H1 (cell line): Measurements from ENCODE around the gene RAD23B. TPM values are rescaled to one million over a fixed set of nuclear protein-coding genes. Genes with fewer than 3 reads are reported as not detected.
A peak's percentile ranks its signal among the peaks of the same experiment; 100 is the strongest.

Experiments
- CTCF ChIA-PET: fragments of 300-600 bp; sonication (Branson Sonifier 250); formaldehyde crosslinking; loops from one replicate; lab custom pipeline; 2021; ENCODE audit not compliant: partially characterized antibody; lab: Charles Lee
- POLR2A ChIA-PET: fragments of 300-600 bp; sonication (Branson Sonifier 250); formaldehyde crosslinking; loops from one replicate; lab custom pipeline; 2021; ENCODE audit warnings: inconsistent platforms; ENCODE audit not compliant: partially characterized antibody; lab: Charles Lee
- DNase-seq, 2 experiments: peaks; one replicate each; pipeline versions ENCODE4 v3.0.0 to v3.0.0-alpha.2; 2010 to 2022; ENCODE audit warnings: low spot score in 2 of 2, low read depth in 1 of 2, mixed read lengths in 1 of 2
- FAIRE-seq: peaks from 2 replicates; lab custom pipeline; 2011; peaks lifted over from hg19 to GRCh38; lab: Jason Lieb, UNC
- H2AFZ ChIP-seq: 2 replicates; pipeline ENCODE4 v1.8.1; 2012; ENCODE audit warnings: low read length, inconsistent platforms
- H2AK5ac ChIP-seq: 2 replicates; pipeline ENCODE4 v1.6.1; 2013; ENCODE audit warnings: low read depth, low read length
- H2BK120ac ChIP-seq: replicated peaks from 2 replicates; pipeline ENCODE3; 2013; ENCODE audit warnings: low read depth, low read length, inconsistent platforms
- H2BK12ac ChIP-seq: 2 replicates; pipeline ENCODE4 v1.6.1; 2013; ENCODE audit warnings: low read depth, low read length
- H2BK15ac ChIP-seq: 2 replicates; pipeline ENCODE4 v1.6.1; 2013; ENCODE audit warnings: low read length
- H2BK20ac ChIP-seq: 2 replicates; pipeline ENCODE4 v1.6.1; 2013; ENCODE audit warnings: low read length
- H2BK5ac ChIP-seq: 2 replicates; pipeline ENCODE4 v1.6.1; 2013; ENCODE audit warnings: low read depth, low read length
- H3K14ac ChIP-seq: 2 replicates; pipeline ENCODE4 v1.6.1; 2013; ENCODE audit warnings: inconsistent platforms; ENCODE audit not compliant: insufficient read length
- H3K18ac ChIP-seq: 2 replicates; pipeline ENCODE4 v1.6.1; 2013; ENCODE audit warnings: low read length; ENCODE audit errors: extremely low read depth
- H3K23ac ChIP-seq: 2 replicates; pipeline ENCODE4 v1.6.1; 2013; ENCODE audit warnings: inconsistent platforms; ENCODE audit not compliant: insufficient read length
- H3K23me2 ChIP-seq: 2 replicates; pipeline ENCODE4 v1.6.1; 2013; ENCODE audit warnings: low read depth, low read length
- H3K27ac ChIP-seq: 2 replicates; pipeline ENCODE4 v1.6.1; 2011; ENCODE audit warnings: low read depth, low read length, inconsistent platforms
- H3K27me3 ChIP-seq, 4 experiments: replicated peaks in 1 of 4; 1 replicate in 1 of 4; 2 replicates in 3 of 4; pipeline versions ENCODE4 v1.6.1 to v1.8.1; 2011 to 2013; ENCODE audit warnings: low read length in 3 of 4, mild to moderate bottlenecking in 3 of 4, inconsistent platforms in 2 of 4, mixed read lengths in 2 of 4, moderate library complexity in 1 of 4; ENCODE audit not compliant: control insufficient read depth in 3 of 4, insufficient read depth in 3 of 4; ENCODE audit errors: extremely low read depth in 1 of 4
- H3K36me3 ChIP-seq, 4 experiments: 2 replicates each; pipeline versions ENCODE4 v1.6.1 to v1.8.1; 2011 to 2013; ENCODE audit warnings: mild to moderate bottlenecking in 4 of 4, low read length in 3 of 4, moderate library complexity in 2 of 4, control low read depth in 1 of 4, inconsistent platforms in 1 of 4; ENCODE audit not compliant: insufficient read depth in 4 of 4, control insufficient read depth in 2 of 4
- H3K4ac ChIP-seq: replicated peaks from 2 replicates; pipeline ENCODE3; 2013; ENCODE audit warnings: low read length, low read depth, mixed read lengths, inconsistent platforms; ENCODE audit not compliant: insufficient read length
- H3K4me1 ChIP-seq, 4 experiments: replicated peaks in 1 of 4; 1 replicate in 1 of 4; 2 replicates in 3 of 4; pipeline versions ENCODE4 v1.6.1 to v1.8.1; 2011 to 2013; ENCODE audit warnings: low read length in 3 of 4, inconsistent platforms in 2 of 4, mixed read lengths in 1 of 4; ENCODE audit not compliant: insufficient read depth in 4 of 4, control insufficient read depth in 3 of 4
- H3K4me2 ChIP-seq, 2 experiments: 2 replicates each; pipeline versions ENCODE4 v1.6.1 to v1.8.1; 2011 to 2013; ENCODE audit warnings: low read depth in 2 of 2, low read length in 2 of 2, control low read depth in 1 of 2, inconsistent platforms in 1 of 2, mild to moderate bottlenecking in 1 of 2; ENCODE audit not compliant: insufficient read depth in 1 of 2
- H3K4me3 ChIP-seq, 4 experiments: fragments of 200-600, 300-600 bp in 1 of 4; sonication (generic), shearing (Covaris generic), sonication (Bioruptor Twin) in 1 of 4; 2 replicates each; pipeline versions ENCODE4 v1.5.1 to v1.8.1; 2011 to 2016; ENCODE audit warnings: low read length in 4 of 4, low read depth in 3 of 4, control low read depth in 2 of 4, inconsistent platforms in 2 of 4, mild to moderate bottlenecking in 2 of 4, mixed read lengths in 1 of 4, moderate library complexity in 1 of 4; ENCODE audit not compliant: insufficient read depth in 2 of 4; ENCODE audit errors: extremely low read depth in 1 of 4
- H3K56ac ChIP-seq: replicated peaks from 2 replicates; pipeline ENCODE3; 2013; ENCODE audit warnings: low read depth, mild to moderate bottlenecking, mixed read lengths, low read length, inconsistent platforms; ENCODE audit not compliant: insufficient read length
- H3K79me1 ChIP-seq: 2 replicates; pipeline ENCODE4 v1.6.1; 2013; ENCODE audit warnings: low read depth, low read length, control low read depth
- H3K79me2 ChIP-seq, 2 experiments: 2 replicates each; pipeline versions ENCODE4 v1.6.1 to v1.8.1; 2012 to 2013; ENCODE audit warnings: low read length in 2 of 2, mild to moderate bottlenecking in 2 of 2, inconsistent platforms in 1 of 2; ENCODE audit not compliant: insufficient read depth in 2 of 2, control insufficient read depth in 1 of 2
- H3K9ac ChIP-seq, 4 experiments: replicated peaks in 1 of 4; 1 replicate in 1 of 4; 2 replicates in 3 of 4; pipeline versions ENCODE4 v1.6.1 to v1.8.1; 2011 to 2013; ENCODE audit warnings: low read depth in 3 of 4, low read length in 3 of 4, control low read depth in 2 of 4, mild to moderate bottlenecking in 2 of 4, moderate library complexity in 2 of 4, inconsistent platforms in 1 of 4; ENCODE audit errors: extremely low read depth in 1 of 4
- H3K9me3 ChIP-seq, 2 experiments: 2 replicates each; pipeline versions ENCODE4 v1.6.1 to v1.8.1; 2012 to 2013; ENCODE audit warnings: mild to moderate bottlenecking in 2 of 2, moderate library complexity in 2 of 2, control low read depth in 1 of 2, inconsistent platforms in 1 of 2, low read depth in 1 of 2, low read length in 1 of 2, mixed read lengths in 1 of 2; ENCODE audit not compliant: insufficient read depth in 2 of 2
- H4K20me1 ChIP-seq, 2 experiments: replicated peaks in 1 of 2; 2 replicates each; pipeline versions ENCODE3 to v1.8.1; 2011 to 2013; ENCODE audit warnings: inconsistent platforms in 2 of 2, low read length in 2 of 2, mild to moderate bottlenecking in 1 of 2; ENCODE audit not compliant: insufficient read depth in 2 of 2, control insufficient read depth in 1 of 2
- H4K5ac ChIP-seq: 2 replicates; pipeline ENCODE4 v1.6.1; 2013; ENCODE audit warnings: low read length, low read depth, mixed read lengths, inconsistent platforms; ENCODE audit not compliant: insufficient read length
- H4K8ac ChIP-seq: 2 replicates; pipeline ENCODE4 v1.8.0; 2013; ENCODE audit warnings: mild to moderate bottlenecking, moderate library complexity, low read length, inconsistent platforms; ENCODE audit not compliant: insufficient read depth; ENCODE audit errors: extremely low read depth
- H4K91ac ChIP-seq: replicated peaks from 2 replicates; pipeline ENCODE3; 2013; ENCODE audit warnings: low read length, mixed read lengths, inconsistent platforms; ENCODE audit not compliant: insufficient read length
- CREB1 ChIP-seq: IDR thresholded peaks from 2 replicates; pipeline ENCODE4 v1.6.1; 2012; ENCODE audit warnings: inconsistent platforms
- FOSL1 ChIP-seq: IDR thresholded peaks from 2 replicates; pipeline ENCODE4 v1.6.1; 2011; ENCODE audit warnings: mild to moderate bottlenecking, low read depth, low read length, moderate library complexity; ENCODE audit not compliant: insufficient read depth
- GTF2F1 ChIP-seq: IDR thresholded peaks from 2 replicates; pipeline ENCODE4 v1.6.1; 2012; ENCODE audit warnings: low read depth, low read length, improper control_type of control experiment, borderline replicate concordance
- RAD21 ChIP-seq, 2 experiments: IDR thresholded peaks in 1 of 2; conservative IDR thresholded peaks in 1 of 2; 2 replicates each; pipeline ENCODE4 v1.6.1; 2011; ENCODE audit warnings: low read depth in 2 of 2, low read length in 2 of 2, improper control_type of control experiment in 1 of 2, inconsistent platforms in 1 of 2, mild to moderate bottlenecking in 1 of 2, moderate library complexity in 1 of 2
- TBP ChIP-seq: IDR thresholded peaks from 2 replicates; pipeline ENCODE4 v1.6.1; 2011; ENCODE audit warnings: low read depth, low read length, improper control_type of control experiment
- TEAD4 ChIP-seq: IDR thresholded peaks from 2 replicates; pipeline ENCODE4 v1.6.1; 2012; ENCODE audit warnings: low read depth, low read length, inconsistent platforms, mixed read lengths
- WGBS, 2 experiments: shearing (Covaris generic) in 1 of 2; methylation state at CpG; one replicate each; pipeline versions ENCODE4 v1.1.6 to v1.1.7; 2013 to 2015; ENCODE audit warnings: low lambda C conversion rate in 2 of 2, mixed read lengths in 2 of 2, inconsistent platforms in 1 of 2, low coverage in 1 of 2, missing lambda C conversion rate in 1 of 2; ENCODE audit not compliant: insufficient replicate concordance in 2 of 2, insufficient coverage in 1 of 2, insufficient read length in 1 of 2; ENCODE audit errors: extremely low coverage in 1 of 2, missing lambda C conversion rate in 1 of 2; 5-methylcytosine and 5-hydroxymethylcytosine counted together
- polyA plus RNA-seq, 7 experiments: library from polyadenylated mRNA; depleted of rRNA in 3 of 7; stranded (reverse) in 5 of 7; unstranded in 2 of 7; fragments of >200 nt in 5 of 7; fragments of 200-250 nt in 2 of 7; gene quantifications; 1 replicate in 5 of 7; 2 replicates in 1 of 7; 4 replicates in 1 of 7; pipeline versions ENCODE4 v1.2.1 to v1.2.3, GENCODE V29; 2011 to 2013; ENCODE audit warnings: missing spikeins in 2 of 7, mixed read lengths in 2 of 7
- total RNA-seq: library from RNA; stranded (reverse); fragmentation: NEBNext Ultra II Directional; extraction: Animal tissue kit (Norgen Biotek cat#: 25700); gene quantifications from 2 replicates; pipeline ENCODE4 v1.2.1, GENCODE V29; 2021
- TF ChIP-seq, protein P1 (sequence below), 3 experiments: IDR thresholded peaks; 1 replicate in 2 of 3; 2 replicates in 1 of 3; pipeline versions ENCODE4 v1.5.1 to v1.6.1; 2011; ENCODE audit warnings: low read length in 3 of 3, mild to moderate bottlenecking in 3 of 3, inconsistent platforms in 2 of 3, low read depth in 1 of 3, moderate library complexity in 1 of 3; ENCODE audit not compliant: insufficient read depth in 1 of 3; ENCODE audit errors: control extremely low read depth in 1 of 3

Gene RAD23B
- total and polyA plus RNA-seq, 2 of the 8 experiments (the other 6 are each of a cell fraction or from before 2014, with no cell fraction given): 97.1 to 165 TPM

GRCh38 chr9:107239474-107239873 is 43.6 kb upstream of the RAD23B start:
- H2AFZ ChIP-seq: no peak overlapping the region
- H3K56ac ChIP-seq: no peak overlapping the region
- no peak overlapping the region for H3K9ac ChIP-seq
- H3K79me2 ChIP-seq: no peaks in the 10 kb centered on the region
- no peak overlapping the region for H3K23ac ChIP-seq
- H2BK15ac ChIP-seq: no peak overlapping the region
- no peak for FAIRE-seq
- H3K14ac ChIP-seq: no peak overlapping the region
- no peak overlapping the region for H2BK20ac ChIP-seq
- DNase-seq: no peak
- H3K4me3 ChIP-seq: no peak overlapping the region
- no peaks in the 10 kb centered on the region for H3K27me3 ChIP-seq
- H3K36me3 ChIP-seq: no peaks in the 10 kb centered on the region
- no peak overlapping the region for H3K4me2 ChIP-seq
- H2AK5ac ChIP-seq: no peak overlapping the region
- H4K91ac ChIP-seq: no peak overlapping the region
- no peak overlapping the region for H4K5ac ChIP-seq
- no peak overlapping the region for H2BK12ac ChIP-seq
- no peaks in the 10 kb centered on the region; the same call in 1 of the 2 replicates for H3K23me2 ChIP-seq
- no peak overlapping the region for H2BK5ac ChIP-seq
- no peaks in the 10 kb centered on the region for H4K20me1 ChIP-seq
- no peak overlapping the region for H2BK120ac ChIP-seq
- TF ChIP-seq TBP (no peak), FOSL1 (no peak), CREB1 (no peak), TEAD4 (no peak), RAD21 (IDR thresholded peaks at IDR 0.05 in 1 of 2, conservative IDR thresholded peaks at IDR 0.05 in 1 of 2; ENCODE audit: low read depth in 2 of 2, low read length in 2 of 2) (peak; percentile 34; a peak in 3 of 4 replicates), GTF2F1 (no peak)
- TF ChIP-seq, protein P1, sequence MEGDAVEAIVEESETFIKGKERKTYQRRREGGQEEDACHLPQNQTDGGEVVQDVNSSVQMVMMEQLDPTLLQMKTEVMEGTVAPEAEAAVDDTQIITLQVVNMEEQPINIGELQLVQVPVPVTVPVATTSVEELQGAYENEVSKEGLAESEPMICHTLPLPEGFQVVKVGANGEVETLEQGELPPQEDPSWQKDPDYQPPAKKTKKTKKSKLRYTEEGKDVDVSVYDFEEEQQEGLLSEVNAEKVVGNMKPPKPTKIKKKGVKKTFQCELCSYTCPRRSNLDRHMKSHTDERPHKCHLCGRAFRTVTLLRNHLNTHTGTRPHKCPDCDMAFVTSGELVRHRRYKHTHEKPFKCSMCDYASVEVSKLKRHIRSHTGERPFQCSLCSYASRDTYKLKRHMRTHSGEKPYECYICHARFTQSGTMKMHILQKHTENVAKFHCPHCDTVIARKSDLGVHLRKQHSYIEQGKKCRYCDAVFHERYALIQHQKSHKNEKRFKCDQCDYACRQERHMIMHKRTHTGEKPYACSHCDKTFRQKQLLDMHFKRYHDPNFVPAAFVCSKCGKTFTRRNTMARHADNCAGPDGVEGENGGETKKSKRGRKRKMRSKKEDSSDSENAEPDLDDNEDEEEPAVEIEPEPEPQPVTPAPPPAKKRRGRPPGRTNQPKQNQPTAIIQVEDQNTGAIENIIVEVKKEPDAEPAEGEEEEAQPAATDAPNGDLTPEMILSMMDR (IDR thresholded peaks at IDR 0.05; ENCODE audit: control extremely low read depth in 1 of 3, insufficient read depth in 1 of 3, low read depth in 1 of 3, low read length in 3 of 3): peak in 1 of 3 experiments; percentile 5; a peak in 1 of 4 replicates
- no peak overlapping the region for H4K8ac ChIP-seq
- no peaks in the 10 kb centered on the region for H3K9me3 ChIP-seq
- H3K18ac ChIP-seq: no peak overlapping the region
- H3K4ac ChIP-seq: no peak overlapping the region
- no peaks in the 10 kb centered on the region for H3K79me1 ChIP-seq
- H3K27ac ChIP-seq: no peak overlapping the region
- ChIA-PET POLR2A (interaction anchor here (0.9 kb wide), 1 partner anchor 44 kb away, joined by 4 read pairs; the partner anchor contains the start of gene RAD23B), CTCF (interaction anchor here (1.0 to 2.3 kb wide), 6 partner anchors 9 to 102 kb away, joined by 3 to 9 read pairs (median 5); no protein-coding TSS in a partner anchor)
- WGBS, 2 experiments: 85% methylated on average over 2 of the region's 2 CpGs; no CpG with 5 or more reads in 1 of the 2 experiments
- H3K4me1 ChIP-seq: peaks cover 0 to 11% (median 0%) of the 10 kb centered on the region in 4 experiments; a peak in 1 of 7 replicates
